T-helper 1 cell treated with Interleukin-12 subunit alpha and Interleukin-12 subunit beta and Interleukin-4 antibody, amounts not matched to agents 30 ng/mL and 1 ng/mL, for 36 hours (primary cell): ENCODE measurements around the gene PPARG. TPM values are rescaled to one million over a fixed set of nuclear protein-coding genes. Genes with fewer than 3 reads are reported as not detected.
"Not testable (repeated sequence)": the region's sequence is repeated elsewhere in the genome, so short reads cannot be mapped to it uniquely, and the experiment has no call there.

Experiments
- intact Hi-C: fragments of 100-400 bp; cut with micrococcal nuclease; formaldehyde crosslinking; loops from one replicate; pipeline ENCODE4 v1.15.1; 2024
- total RNA-seq: library from RNA; stranded (reverse); gene quantifications from 2 replicates; pipeline ENCODE4 v1.2.3, GENCODE V29; 2022

Gene PPARG
- total RNA-seq, 1 donor from 2014 or later, result 0.91 TPM

DNA sequence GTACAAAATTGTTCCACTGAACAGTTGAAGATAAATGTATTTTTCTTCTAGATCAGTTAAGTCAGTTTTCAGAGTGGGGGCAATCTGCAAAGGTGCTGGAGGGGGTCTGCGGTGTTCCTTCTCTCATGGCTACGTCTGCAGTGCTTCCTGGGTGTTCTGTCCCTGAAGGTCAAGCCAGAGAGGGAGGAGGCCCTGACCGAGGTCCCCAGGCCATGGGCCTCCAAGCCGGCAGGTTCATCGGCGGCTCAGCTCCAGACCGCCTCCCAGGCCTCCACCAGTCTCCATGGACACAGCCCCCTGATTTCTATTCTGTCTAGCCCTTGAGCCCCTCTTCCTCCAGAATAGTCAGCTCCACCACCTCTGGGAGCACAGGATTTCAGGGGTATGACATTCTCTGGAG lies 166.9 kb downstream of the PPARG start:
- intact Hi-C loops, result no loop called here

- intact Hi-C loops, result no loop called here
Measured at GRCh38 chr3:12456441-12456840, 167.6 kb downstream of the PPARG start.

GRCh38 chr3:12457380-12457779 lies 168.5 kb downstream of the PPARG start:
- intact Hi-C loops, result not testable (repeated sequence)

GRCh38 chr3:12458901-12459300 lies 170.0 kb downstream of the PPARG start:
- intact Hi-C loops, result no loop called here

GRCh38 chr3:12460127-12460526 lies 171.3 kb downstream of the PPARG start:
- intact Hi-C loops, result no loop called here

DNA sequence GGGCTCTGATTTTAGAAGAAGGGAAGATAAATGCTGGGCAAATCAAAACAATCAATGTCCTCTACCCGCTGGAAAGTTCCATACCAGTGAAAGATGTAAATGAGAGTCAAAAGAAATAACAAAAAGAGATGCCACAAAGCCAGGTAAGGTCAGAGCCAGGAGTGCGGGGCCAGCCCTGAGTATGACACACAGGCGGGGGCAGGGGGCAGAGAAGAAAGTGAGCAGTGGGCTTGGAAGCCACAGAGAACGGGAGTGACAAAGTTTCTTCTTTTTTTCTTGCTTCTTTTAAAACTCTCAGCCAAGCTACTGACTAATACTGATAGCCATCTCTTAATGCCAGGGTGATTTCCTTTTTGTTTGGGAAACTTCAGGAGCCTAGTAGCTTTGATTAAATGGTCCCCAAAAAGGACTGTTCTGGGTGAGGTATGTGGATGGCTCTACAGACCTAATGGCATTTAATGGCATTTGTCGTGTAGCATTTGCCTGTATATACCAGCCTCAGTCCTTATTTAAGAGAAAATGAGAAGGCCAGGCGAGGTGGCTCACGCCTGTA lies 172.3 kb downstream of the PPARG start:
- intact Hi-C loops, result no loop called here

- intact Hi-C loops, result no loop called here
Measured at GRCh38 chr3:12462159-12462947, 173.5 kb downstream of the PPARG start.

- intact Hi-C loops, result no loop called here
Measured at GRCh38 chr3:12463686-12464085, 174.8 kb downstream of the PPARG start.

DNA sequence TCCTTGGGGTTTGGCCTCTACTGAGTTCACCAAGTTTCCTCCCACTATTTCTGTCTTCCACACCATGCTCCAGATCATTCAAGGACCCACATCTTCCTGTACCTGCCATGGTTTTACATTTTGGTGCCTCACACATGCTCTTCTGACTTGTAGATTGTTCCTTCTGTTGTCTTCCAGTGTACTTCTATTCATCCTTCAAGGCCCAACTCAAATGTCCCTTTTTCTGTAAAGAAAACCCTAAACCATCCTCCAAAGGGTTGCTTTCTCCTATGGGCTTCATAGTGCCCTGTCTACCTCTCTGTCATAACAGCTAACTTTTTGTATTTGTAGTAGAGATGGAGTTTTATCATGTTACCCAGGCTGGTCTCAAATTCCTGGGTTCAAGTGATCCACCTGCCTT lies 175.3 kb downstream of the PPARG start:
- intact Hi-C loops, result no loop called here

DNA sequence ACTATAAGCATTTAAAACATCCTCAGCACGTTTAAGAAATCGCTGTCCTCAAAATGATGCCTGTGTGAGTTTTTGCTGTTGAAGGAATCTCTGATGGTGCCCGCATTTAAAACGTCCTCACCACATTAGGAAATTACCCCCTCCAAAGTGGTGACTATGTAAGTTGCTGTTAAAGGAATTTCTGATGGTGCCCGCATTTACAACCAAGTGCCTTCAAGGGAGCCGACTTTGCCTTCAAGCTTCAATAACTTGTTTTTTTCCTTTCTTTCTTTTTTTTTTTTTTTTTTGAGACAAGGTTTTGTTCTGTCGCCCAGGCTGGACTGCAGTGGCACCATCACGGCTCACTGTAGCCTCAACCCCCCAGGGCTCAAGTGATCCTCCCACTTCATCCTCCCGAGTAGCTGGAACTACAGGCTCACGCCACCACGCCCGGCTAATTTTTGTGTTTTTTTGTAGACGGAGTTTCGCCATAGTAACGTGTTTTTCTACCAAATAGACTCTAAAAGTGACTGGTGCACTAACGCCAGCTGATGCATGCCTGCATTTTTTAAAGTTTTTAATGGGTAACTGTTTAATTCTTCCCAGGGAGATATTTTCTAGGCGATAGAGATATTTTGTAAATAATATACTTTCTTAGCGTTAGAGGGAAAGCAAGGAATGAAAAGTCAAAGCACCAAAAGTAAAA lies 176.4 kb downstream of the PPARG start:
- intact Hi-C loops, result no loop called here

DNA sequence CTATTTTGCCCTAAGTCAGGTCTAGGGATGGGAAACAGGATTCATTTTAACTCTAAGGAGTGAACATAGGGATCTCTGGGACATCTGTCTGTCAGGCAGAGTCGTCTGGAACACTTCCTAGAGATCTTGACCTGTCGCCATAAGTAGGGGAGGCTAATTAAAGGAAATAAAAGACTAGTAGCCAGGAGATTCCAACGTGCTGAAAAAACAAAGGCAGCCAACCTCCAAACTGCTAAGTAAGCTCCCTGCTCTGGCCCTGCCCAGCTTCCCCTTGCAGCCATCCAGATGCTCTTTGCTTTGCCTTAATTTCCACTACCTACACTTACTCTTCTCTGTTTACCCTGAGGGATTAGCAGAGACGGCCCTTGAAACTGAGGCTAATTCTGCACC lies 177.0 kb downstream of the PPARG start:
- intact Hi-C loops, result no loop called here

- intact Hi-C loops, result no loop called here
Measured at GRCh38 chr3:12467746-12468145, 178.9 kb downstream of the PPARG start.

- intact Hi-C loops, result no loop called here
Measured at GRCh38 chr3:12468276-12468675, 179.4 kb downstream of the PPARG start.

DNA sequence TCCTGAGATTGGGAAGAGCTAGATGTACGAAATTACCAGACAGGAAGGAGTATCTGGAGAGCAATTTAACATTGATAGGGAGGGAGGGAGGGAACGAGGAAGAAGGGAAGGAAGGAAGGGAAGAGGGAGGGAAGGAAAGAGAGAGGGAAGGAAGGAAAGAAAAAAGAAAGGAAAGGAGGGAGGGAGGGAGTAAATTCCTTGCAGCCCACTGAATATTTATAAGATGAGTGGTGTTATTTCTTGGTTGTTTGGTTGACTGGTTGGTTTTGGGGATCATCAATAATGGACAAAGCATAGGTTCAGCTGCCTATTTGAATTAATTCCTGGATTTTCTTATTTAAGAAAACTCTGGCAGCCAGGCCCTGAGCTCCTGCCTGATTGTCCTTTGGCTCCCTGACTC lies 179.9 kb downstream of the PPARG start:
- intact Hi-C loops, result no loop called here

GRCh38 chr3:12469222-12469621 lies 180.4 kb downstream of the PPARG start:
- intact Hi-C loops, result not testable (repeated sequence)

GRCh38 chr3:12470111-12470510 lies 181.2 kb downstream of the PPARG start:
- intact Hi-C loops, result no loop called here

- intact Hi-C loops, result no loop called here
Measured at GRCh38 chr3:12470680-12471079, 181.8 kb downstream of the PPARG start.

DNA sequence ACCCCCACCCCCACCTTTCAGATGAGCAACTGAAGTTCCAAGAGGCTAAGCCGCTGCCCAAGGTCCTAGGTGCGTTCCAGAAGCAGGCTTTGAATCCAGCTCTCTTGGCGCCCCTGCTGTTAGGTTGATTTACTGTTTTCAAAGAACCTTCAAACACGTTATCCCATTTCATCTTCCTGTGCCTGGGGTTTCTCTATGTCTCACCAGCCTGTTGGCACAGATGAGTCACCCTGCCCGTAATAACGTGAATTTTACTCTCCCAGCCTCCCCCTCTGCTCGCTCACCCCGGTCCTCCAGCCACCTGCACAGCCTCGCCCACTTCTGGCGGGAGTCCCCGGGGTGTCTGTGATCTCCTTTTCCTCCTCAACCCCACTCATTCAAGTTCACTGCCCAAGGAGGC lies 182.4 kb downstream of the PPARG start:
- intact Hi-C loops, result no loop called here

DNA sequence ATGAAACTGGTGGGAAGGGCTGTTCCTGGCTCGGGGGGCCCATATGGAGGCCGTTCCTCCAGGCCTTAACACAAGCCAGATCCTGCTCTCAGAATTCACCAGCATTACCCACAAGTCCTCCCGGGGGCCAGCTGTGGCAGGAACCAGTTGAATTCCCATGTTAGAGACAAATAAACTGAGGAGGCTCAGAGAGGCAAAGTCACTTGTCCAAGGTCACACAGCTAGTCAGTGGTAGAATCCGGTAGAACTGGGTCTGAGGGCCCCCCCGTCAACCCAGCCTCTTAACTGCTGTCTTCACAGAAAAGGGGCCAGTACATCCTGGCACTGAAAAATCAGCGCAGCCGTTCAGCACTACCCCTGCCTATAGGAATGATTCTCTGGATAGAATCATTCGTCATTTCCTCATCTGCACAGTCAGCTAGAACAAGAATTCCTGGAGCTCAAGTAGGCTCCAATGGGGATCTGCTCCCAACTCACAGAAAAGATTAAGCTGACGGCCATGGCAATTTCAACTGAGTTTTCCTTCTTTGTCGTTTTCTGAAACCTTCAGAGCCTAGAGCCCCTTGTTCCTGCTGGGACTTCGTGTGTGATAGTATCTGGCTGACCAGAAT lies 183.2 kb downstream of the PPARG start:
- intact Hi-C loops, result no loop called here

- intact Hi-C loops, result no loop called here
Measured at GRCh38 chr3:12472796-12473195, 183.9 kb downstream of the PPARG start.

GRCh38 chr3:12473511-12473910 lies 184.6 kb downstream of the PPARG start:
- intact Hi-C loops, result no loop called here

GRCh38 chr3:12476238-12476897 lies 187.5 kb downstream of the PPARG start:
- intact Hi-C loops, result no loop called here
